HCT116 (cell line): ENCODE results near the gene CDKN2B-AS1. TPM values are rescaled to one million over a fixed set of nuclear protein-coding genes. Genes with fewer than 3 reads are reported as not detected.

Experiments used
- ATAC-seq: fragments of 200-7000 bp; cut with Tn5 transposase; 2 replicates; pipeline ENCODE4 v1.9.1; 2020; ENCODE audit warnings: mild to moderate bottlenecking, moderate library complexity
- BruUV-seq: library from RNA; stranded (reverse); fragments of 400-500 nt; replicated peaks from 2 replicates; lab custom pipeline; 2021; lab: Mats Ljungman, UMichigan
- CTCF ChIA-PET: fragments of 300-600 bp; sonication (Branson Sonifier 250); formaldehyde crosslinking; loops from one replicate; lab custom pipeline; 2021; ENCODE audit warnings: antibody characterized with exemption; lab: Charles Lee
- POLR2A ChIA-PET: fragments of 300-600, 350-600 bp; sonication (Branson Sonifier 250); formaldehyde crosslinking; loops from one replicate; lab custom pipeline; 2021; ENCODE audit warnings: antibody characterized with exemption; lab: Charles Lee
- RAD21 ChIA-PET, 2 experiments: fragments of 300-600 bp; sonication (Branson Sonifier 250); formaldehyde crosslinking; loops; one replicate each; lab custom pipeline; 2023; ENCODE audit warnings: low total read pairs in 2 of 2; ENCODE audit not compliant: uncharacterized antibody in 2 of 2, unreplicated experiment in 2 of 2, low non-redundant PET in 1 of 2; lab: Charles Lee
- DNase-seq: peaks from one replicate; pipeline ENCODE4 v3.0.0-alpha.2; 2010; ENCODE audit warnings: low read depth, low spot score
- H2AFZ ChIP-seq: fragments of 200-600 bp; shearing (Covaris generic), sonication (generic); 2 replicates; pipeline ENCODE4 v1.6.1; 2017; ENCODE audit warnings: low read depth, mixed run types, mixed read lengths, antibody characterized with exemption, low read length; ENCODE audit not compliant: poor library complexity, severe bottlenecking
- H3K27ac ChIP-seq: 2 replicates; pipeline ENCODE4 v1.5.1; 2012; ENCODE audit warnings: low read depth, low read length
- H3K27me3 ChIP-seq: fragments of 200-600 bp; sonication (generic); 2 replicates; pipeline ENCODE4 v1.6.1; 2016; ENCODE audit warnings: mixed run types, low read length, mixed read lengths; ENCODE audit not compliant: insufficient read depth
- H3K36me3 ChIP-seq, 2 experiments: fragments of 200-500 bp in 1 of 2; fragments of 200-600 bp in 1 of 2; sonication (Bioruptor generic) in 1 of 2; sonication (generic) in 1 of 2; 2 replicates each; pipeline versions ENCODE4 v1.5.1 to v1.6.1; 2014 to 2016; ENCODE audit warnings: low read length in 2 of 2, inconsistent platforms in 1 of 2, mixed read lengths in 1 of 2, mixed run types in 1 of 2; ENCODE audit not compliant: insufficient read depth in 2 of 2, control insufficient read depth in 1 of 2
- H3K4me1 ChIP-seq, 2 experiments: fragments of 200-600 bp in 1 of 2; sonication (generic) in 1 of 2; 2 replicates each; pipeline versions ENCODE4 v1.5.1 to v1.6.1; 2012 to 2017; ENCODE audit warnings: low read length in 2 of 2, inconsistent platforms in 1 of 2, mild to moderate bottlenecking in 1 of 2, mixed read lengths in 1 of 2, mixed run types in 1 of 2, moderate library complexity in 1 of 2; ENCODE audit not compliant: insufficient read depth in 2 of 2, control insufficient read depth in 1 of 2
- H3K4me2 ChIP-seq: fragments of 200-600 bp; sonication (generic); 2 replicates; pipeline ENCODE4 v1.6.1; 2017; ENCODE audit warnings: mixed run types, low read length, mixed read lengths
- H3K4me3 ChIP-seq, 2 experiments: fragments of 200-600 bp in 1 of 2; sonication (generic) in 1 of 2; replicated peaks in 1 of 2; 2 replicates each; pipeline ENCODE4 v1.5.1; 2011 to 2016; ENCODE audit warnings: low read length in 2 of 2, control low read depth in 1 of 2, low read depth in 1 of 2, mild to moderate bottlenecking in 1 of 2, mixed read lengths in 1 of 2, mixed run types in 1 of 2
- H3K79me2 ChIP-seq: fragments of 200-600 bp; sonication (generic); 2 replicates; pipeline ENCODE4 v1.6.1; 2017; ENCODE audit warnings: mild to moderate bottlenecking, mixed run types, low read length, moderate library complexity, mixed read lengths; ENCODE audit not compliant: insufficient read depth
- H3K9ac ChIP-seq: fragments of 200-600 bp; sonication (generic); 2 replicates; pipeline ENCODE4 v1.6.1; 2016; ENCODE audit warnings: low read length, mixed read lengths
- H3K9me2 ChIP-seq: fragments of 200-600 bp; sonication (generic), shearing (Covaris generic); 2 replicates; pipeline ENCODE4 v1.6.1; 2017; ENCODE audit warnings: mixed run types, mild to moderate bottlenecking, moderate library complexity; ENCODE audit not compliant: insufficient read depth
- H3K9me3 ChIP-seq, 2 experiments: fragments of 200-500 bp in 1 of 2; fragments of 200-600 bp in 1 of 2; sonication (Bioruptor generic) in 1 of 2; sonication (generic) in 1 of 2; 2 replicates each; pipeline ENCODE4 v1.6.1; 2014 to 2017; ENCODE audit warnings: low read length in 2 of 2, mixed read lengths in 2 of 2, inconsistent platforms in 1 of 2, low read depth in 1 of 2, mild to moderate bottlenecking in 1 of 2, mixed run types in 1 of 2, moderate library complexity in 1 of 2; ENCODE audit not compliant: control insufficient read depth in 1 of 2, insufficient read depth in 1 of 2
- H4K20me1 ChIP-seq: fragments of 200-600 bp; sonication (generic), shearing (Covaris generic); 2 replicates; pipeline ENCODE4 v1.6.1; 2017; ENCODE audit warnings: mixed run types, mild to moderate bottlenecking, moderate library complexity; ENCODE audit not compliant: insufficient read depth
- CEBPB ChIP-seq: IDR thresholded peaks from 2 replicates; pipeline ENCODE4 v1.6.1; 2012; ENCODE audit warnings: low read depth
- FOSL1 ChIP-seq: IDR thresholded peaks from 2 replicates; pipeline ENCODE4 v1.6.1; 2012; ENCODE audit warnings: low read depth
- JUND ChIP-seq: IDR thresholded peaks from 2 replicates; pipeline ENCODE4 v1.6.1; 2012
- RAD21 ChIP-seq: IDR thresholded peaks from 2 replicates; pipeline ENCODE4 v1.6.1; 2012; ENCODE audit warnings: low read depth, mild to moderate bottlenecking
- SIN3A ChIP-seq: IDR thresholded peaks from 2 replicates; pipeline ENCODE4 v1.6.1; 2012; ENCODE audit warnings: low read depth
- TCF7L2 ChIP-seq: IDR thresholded peaks from 2 replicates; pipeline ENCODE4 v1.7.0; 2011; ENCODE audit warnings: borderline replicate concordance, inconsistent platforms; ENCODE audit not compliant: insufficient read depth, insufficient read length; ENCODE audit errors: extremely low read depth
- ZNF274 ChIP-seq: fragments of 200-500 bp; sonication (Bioruptor generic); IDR thresholded peaks from 2 replicates; pipeline ENCODE4 v1.6.1; 2014; ENCODE audit warnings: mild to moderate bottlenecking, low read depth, low read length, inconsistent platforms
- intact Hi-C: fragments of 100-400 bp; cut with micrococcal nuclease; formaldehyde crosslinking; loops from 2 replicates; pipeline ENCODE4 v1.10.0; 2022
- total RNA-seq: library from RNA; stranded (reverse); gene quantifications from one replicate; pipeline ENCODE4 v1.2.1, GENCODE V29; 2021; ENCODE audit not compliant: unreplicated experiment
- TF ChIP-seq, protein P1 (sequence below): IDR thresholded peaks from 2 replicates; pipeline ENCODE4 v1.6.1; 2011; ENCODE audit warnings: mild to moderate bottlenecking, low read length, moderate library complexity; ENCODE audit not compliant: insufficient replicate concordance; ENCODE audit errors: extremely low read depth
- TF ChIP-seq, protein P2 (sequence below): IDR thresholded peaks from 2 replicates; pipeline ENCODE4 v1.6.1; 2012
- TF ChIP-seq, protein P3 (sequence below): IDR thresholded peaks from 2 replicates; pipeline ENCODE4 v1.6.1; 2012; ENCODE audit warnings: low read depth

The CDKN2B-AS1 gene
- total RNA-seq, 1 experiment from 2014 or later, result 1.7 TPM

DNA sequence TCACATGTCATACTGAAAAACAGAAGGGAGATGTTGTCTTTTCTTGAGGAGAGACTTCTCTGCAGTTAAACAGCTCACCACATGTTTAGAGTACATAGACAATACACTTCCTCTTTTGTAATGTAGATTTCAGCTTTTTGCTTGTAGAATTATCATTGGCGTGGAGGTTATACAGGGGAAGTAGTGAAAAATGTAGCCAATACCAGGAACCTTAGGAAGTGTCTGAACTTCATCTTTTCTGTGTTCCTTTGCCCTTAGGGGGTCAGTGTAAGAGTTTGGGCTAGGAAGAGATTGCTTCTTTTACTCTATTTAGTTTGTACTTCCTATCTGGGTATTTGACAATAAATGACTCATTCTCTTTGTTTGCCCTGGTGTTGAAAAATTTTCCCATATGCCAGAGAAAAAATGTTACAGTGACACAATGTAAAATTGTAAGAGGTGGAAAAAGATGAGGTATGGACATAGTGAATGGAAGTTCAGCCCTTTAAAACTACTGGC lies 35.6 kb downstream of the CDKN2B-AS1 start:
- ChIA-PET RAD21 (no interaction called here), POLR2A (no interaction called here), CTCF (no interaction called here)
- Histone ChIP-seq H3K4me3 (no peak overlapping the region), H3K36me3 (no peaks in the 10 kb centered on the region), H3K27ac (no peak overlapping the region), H3K4me1 (peaks cover 7 to 8% of the 10 kb centered on the region in 2 experiments; a peak in 3 of 4 replicates), H2AFZ (no peak overlapping the region), H3K9me3 (no peaks in the 10 kb centered on the region), H4K20me1 (no peaks in the 10 kb centered on the region), H3K9ac (no peak overlapping the region), H3K4me2 (peak overlapping the region; percentile 18; the same call in 1 of the 2 replicates), H3K9me2 (no peaks in the 10 kb centered on the region), H3K79me2 (no peaks in the 10 kb centered on the region), H3K27me3 (no peaks in the 10 kb centered on the region)
- intact Hi-C loops, result no loop called here
- no TSS peak for BruUV-seq
- ATAC-seq (no peak), DNase-seq (no peak)
- TF ChIP-seq, protein P1, sequence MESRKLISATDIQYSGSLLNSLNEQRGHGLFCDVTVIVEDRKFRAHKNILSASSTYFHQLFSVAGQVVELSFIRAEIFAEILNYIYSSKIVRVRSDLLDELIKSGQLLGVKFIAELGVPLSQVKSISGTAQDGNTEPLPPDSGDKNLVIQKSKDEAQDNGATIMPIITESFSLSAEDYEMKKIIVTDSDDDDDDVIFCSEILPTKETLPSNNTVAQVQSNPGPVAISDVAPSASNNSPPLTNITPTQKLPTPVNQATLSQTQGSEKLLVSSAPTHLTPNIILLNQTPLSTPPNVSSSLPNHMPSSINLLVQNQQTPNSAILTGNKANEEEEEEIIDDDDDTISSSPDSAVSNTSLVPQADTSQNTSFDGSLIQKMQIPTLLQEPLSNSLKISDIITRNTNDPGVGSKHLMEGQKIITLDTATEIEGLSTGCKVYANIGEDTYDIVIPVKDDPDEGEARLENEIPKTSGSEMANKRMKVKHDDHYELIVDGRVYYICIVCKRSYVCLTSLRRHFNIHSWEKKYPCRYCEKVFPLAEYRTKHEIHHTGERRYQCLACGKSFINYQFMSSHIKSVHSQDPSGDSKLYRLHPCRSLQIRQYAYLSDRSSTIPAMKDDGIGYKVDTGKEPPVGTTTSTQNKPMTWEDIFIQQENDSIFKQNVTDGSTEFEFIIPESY, result no peak
- peak; percentile 83 for TF ChIP-seq CEBPB
- TF ChIP-seq JUND, result peak; percentile 46; the same call in 1 of the 2 replicates
- TF ChIP-seq FOSL1, result peak; percentile 54

DNA sequence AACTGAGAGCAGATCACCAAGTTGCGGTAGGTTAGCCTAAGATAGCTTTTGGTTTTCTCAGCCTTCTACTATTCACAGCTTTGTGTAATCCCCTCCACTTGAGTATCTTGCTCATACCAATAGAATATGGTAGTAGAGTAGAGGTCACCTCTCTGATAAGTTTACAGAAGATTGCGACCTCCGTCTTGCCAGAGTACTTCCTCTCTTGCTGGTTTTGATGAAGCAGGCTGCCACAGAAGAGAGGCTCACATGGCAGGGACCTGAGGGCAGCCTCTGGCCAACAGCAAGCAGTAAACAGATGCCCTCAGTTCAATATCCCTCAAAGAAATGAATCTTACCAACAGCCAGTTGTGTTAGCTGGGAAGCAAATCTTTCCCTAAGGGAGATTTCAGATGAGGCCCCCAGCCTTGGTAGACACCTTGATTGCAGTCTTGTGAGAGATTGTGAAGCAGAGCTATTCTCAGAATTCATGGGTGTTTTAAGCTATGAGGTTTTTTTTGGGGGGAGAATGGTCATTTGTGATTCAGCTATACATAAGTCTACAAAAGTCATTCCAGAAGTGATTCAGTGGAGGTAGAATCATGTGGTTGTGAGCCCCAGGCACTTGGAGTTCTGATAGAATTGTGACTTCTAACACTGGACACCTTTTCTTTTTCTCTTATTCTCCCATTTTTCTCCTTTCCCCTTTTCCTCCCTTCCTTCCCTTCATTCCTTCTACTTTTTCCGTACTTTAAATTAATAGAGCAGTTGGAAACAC lies 37.2 kb downstream of the CDKN2B-AS1 start:
- ATAC-seq, result no peak
- H3K4me1 ChIP-seq, result peaks cover 7 to 8% of the 10 kb centered on the region in 2 experiments; a peak in 3 of 4 replicates
- no peak overlapping the region for H2AFZ ChIP-seq
- no peak overlapping the region for H3K9ac ChIP-seq
- BruUV-seq, result no TSS peak
- intact Hi-C loops, result no loop called here
- CTCF ChIA-PET, result interaction anchor here (0.8 to 1.0 kb wide), 2 partner anchors 23 to 213 kb away, joined by 3 to 4 read pairs; partner anchors contain the start of gene CDKN2B
- RAD21 ChIA-PET, result no interaction called here
- DNase-seq, result no peak
- H3K27ac ChIP-seq, result no peak overlapping the region
- H3K36me3 ChIP-seq, result no peaks in the 10 kb centered on the region
- H3K4me2 ChIP-seq, result no peak overlapping the region
- H3K9me3 ChIP-seq, result no peaks in the 10 kb centered on the region
- no peaks in the 10 kb centered on the region for H4K20me1 ChIP-seq
- POLR2A ChIA-PET, result interaction anchor here (0.7 kb wide), 1 partner anchor 23 kb away, joined by 3 read pairs; the partner anchor contains the start of gene CDKN2B
- H3K9me2 ChIP-seq, result no peaks in the 10 kb centered on the region
- no peaks in the 10 kb centered on the region for H3K27me3 ChIP-seq
- no peaks in the 10 kb centered on the region for H3K79me2 ChIP-seq
- no peak overlapping the region for H3K4me3 ChIP-seq
- TF ChIP-seq TCF7L2 (no peak), FOSL1 (no peak), SIN3A (no peak), ZNF274 (no peak), RAD21 (no peak)
- TF ChIP-seq, protein P2, sequence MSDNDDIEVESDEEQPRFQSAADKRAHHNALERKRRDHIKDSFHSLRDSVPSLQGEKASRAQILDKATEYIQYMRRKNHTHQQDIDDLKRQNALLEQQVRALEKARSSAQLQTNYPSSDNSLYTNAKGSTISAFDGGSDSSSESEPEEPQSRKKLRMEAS, result no peak
- TF ChIP-seq, protein P3, sequence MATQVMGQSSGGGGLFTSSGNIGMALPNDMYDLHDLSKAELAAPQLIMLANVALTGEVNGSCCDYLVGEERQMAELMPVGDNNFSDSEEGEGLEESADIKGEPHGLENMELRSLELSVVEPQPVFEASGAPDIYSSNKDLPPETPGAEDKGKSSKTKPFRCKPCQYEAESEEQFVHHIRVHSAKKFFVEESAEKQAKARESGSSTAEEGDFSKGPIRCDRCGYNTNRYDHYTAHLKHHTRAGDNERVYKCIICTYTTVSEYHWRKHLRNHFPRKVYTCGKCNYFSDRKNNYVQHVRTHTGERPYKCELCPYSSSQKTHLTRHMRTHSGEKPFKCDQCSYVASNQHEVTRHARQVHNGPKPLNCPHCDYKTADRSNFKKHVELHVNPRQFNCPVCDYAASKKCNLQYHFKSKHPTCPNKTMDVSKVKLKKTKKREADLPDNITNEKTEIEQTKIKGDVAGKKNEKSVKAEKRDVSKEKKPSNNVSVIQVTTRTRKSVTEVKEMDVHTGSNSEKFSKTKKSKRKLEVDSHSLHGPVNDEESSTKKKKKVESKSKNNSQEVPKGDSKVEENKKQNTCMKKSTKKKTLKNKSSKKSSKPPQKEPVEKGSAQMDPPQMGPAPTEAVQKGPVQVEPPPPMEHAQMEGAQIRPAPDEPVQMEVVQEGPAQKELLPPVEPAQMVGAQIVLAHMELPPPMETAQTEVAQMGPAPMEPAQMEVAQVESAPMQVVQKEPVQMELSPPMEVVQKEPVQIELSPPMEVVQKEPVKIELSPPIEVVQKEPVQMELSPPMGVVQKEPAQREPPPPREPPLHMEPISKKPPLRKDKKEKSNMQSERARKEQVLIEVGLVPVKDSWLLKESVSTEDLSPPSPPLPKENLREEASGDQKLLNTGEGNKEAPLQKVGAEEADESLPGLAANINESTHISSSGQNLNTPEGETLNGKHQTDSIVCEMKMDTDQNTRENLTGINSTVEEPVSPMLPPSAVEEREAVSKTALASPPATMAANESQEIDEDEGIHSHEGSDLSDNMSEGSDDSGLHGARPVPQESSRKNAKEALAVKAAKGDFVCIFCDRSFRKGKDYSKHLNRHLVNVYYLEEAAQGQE, result no peak
